Skin epidermis (tissue), 12 donors: ENCODE measurements around the gene MGRN1.

ENCODE experiments used
- H3K27ac ChIP-seq, 21 experiments: fragments of 200-600 bp; sonication (generic) in 11 of 21; one replicate each; pipeline ENCODE4 v1.5.0; 2020; ENCODE audit warnings: mild to moderate bottlenecking in 3 of 21, inconsistent platforms in 2 of 21, moderate library complexity in 2 of 21
- H3K4me3 ChIP-seq, 7 experiments: fragments of 200-600 bp; sonication (generic) in 2 of 7; one replicate each; pipeline ENCODE4 v1.5.0; 2020; ENCODE audit warnings: inconsistent platforms in 2 of 7, mild to moderate bottlenecking in 2 of 7, moderate library complexity in 1 of 7

The MGRN1 gene

DNA sequence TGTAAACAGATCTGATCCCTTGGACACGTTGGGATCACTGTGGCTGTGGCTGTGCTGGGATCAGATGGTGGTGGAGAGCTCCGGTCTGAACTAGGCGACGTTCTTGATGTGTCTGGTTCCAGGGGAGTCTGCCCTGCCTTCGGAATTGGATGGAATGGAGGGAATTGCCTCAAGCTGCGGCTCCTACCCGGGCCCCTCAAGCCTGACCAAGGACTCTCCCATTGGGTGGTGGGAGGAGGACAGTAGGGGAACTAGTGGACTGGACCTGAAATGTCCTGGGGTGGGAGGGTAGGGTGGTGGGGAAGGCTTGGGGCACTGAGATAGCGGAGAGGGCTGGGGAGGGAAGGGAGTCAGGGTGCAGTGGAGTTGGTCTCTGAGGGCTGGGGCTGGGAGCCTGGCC, 6.7 kb upstream of the MGRN1 start:
- no peak overlapping the region for H3K4me3 ChIP-seq
- H3K27ac ChIP-seq: peak overlapping the region in 3 of 21 experiments; percentile 1 to 97 (median 5)

DNA sequence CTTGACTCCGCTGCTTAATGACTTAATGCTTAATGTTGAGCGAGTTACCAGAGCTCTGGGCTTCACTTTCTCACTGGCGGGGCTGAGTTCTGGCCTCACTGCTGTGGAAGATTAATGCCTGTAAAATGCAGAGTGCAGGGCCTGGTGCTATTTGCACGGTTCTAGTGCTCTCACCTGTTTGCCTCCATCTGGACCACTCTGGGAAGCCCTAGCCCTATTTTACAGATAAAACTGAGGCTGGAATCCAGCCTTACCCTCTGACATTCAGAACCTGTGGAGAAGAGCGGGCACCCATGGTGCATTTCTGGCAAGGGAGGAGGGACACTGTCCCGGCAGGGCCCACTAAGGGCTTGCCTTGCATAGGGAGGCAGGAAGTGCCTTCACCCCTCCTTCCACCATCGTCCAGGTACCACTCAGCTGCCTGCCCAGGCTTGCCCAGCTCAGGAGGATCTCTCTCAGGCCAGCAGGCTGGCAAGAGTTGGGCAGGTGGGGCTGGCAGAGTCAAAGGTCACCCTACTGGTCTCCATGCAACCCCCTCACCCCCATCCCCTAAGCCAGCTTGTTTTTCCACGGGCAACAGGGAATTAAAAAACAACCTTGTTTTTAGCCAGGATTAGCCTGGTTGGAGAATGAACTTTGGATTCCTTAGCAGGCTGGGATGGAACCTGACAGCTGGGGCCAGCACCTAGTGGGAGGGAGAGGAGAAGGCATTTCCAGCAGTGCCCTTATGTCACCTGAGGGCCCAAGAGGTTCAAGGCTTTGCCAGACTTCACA, 5.8 kb upstream of the MGRN1 start:
- no peak overlapping the region for H3K4me3 ChIP-seq
- peak overlapping the region in 2 of 21 experiments; percentile 1 to 8 for H3K27ac ChIP-seq

DNA sequence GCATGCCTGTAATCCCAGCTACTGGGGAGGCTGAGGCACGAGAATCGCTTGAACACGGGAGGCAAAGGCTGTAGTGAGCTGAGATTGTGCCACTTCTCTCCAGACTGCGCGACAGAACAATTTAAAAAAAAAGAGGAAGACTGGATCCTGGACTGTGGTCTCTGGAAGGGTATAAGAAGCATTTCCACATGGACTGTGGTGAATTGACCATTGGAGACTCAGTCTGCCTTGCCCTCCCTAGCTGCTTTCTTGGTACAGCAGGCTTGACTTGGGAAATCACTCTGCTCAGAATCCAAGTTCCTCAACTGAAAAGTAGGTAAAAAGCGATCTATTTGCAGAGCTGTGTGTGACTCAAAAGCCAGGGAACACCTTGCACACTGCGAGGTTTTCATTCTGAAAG, 1.0 kb upstream of the MGRN1 start:
- peak overlapping the region in 1 of 7 experiments; percentile 96 for H3K4me3 ChIP-seq
- H3K27ac ChIP-seq: peak overlapping the region in 4 of 21 experiments; percentile 91 to 98 (median 96)

- H3K27ac ChIP-seq: peak overlapping the region; percentile 77 to 100 (median 96)
- peak overlapping the region; percentile 89 to 100 (median 96) for H3K4me3 ChIP-seq
These were observed 367 bp downstream of the MGRN1 start for GRCh38 chr16:4624827-4625559.

GRCh38 chr16:4625560-4626159, 1.0 kb downstream of the MGRN1 start:
- peak overlapping the region in 20 of 21 experiments; percentile 81 to 100 (median 96) for H3K27ac ChIP-seq
- peak overlapping the region; percentile 89 to 100 (median 96) for H3K4me3 ChIP-seq

GRCh38 chr16:4626396-4626795, 1.8 kb downstream of the MGRN1 start:
- peak overlapping the region in 3 of 7 experiments; percentile 93 to 96 (median 96) for H3K4me3 ChIP-seq
- peak overlapping the region in 14 of 21 experiments; percentile 91 to 100 (median 96) for H3K27ac ChIP-seq

DNA sequence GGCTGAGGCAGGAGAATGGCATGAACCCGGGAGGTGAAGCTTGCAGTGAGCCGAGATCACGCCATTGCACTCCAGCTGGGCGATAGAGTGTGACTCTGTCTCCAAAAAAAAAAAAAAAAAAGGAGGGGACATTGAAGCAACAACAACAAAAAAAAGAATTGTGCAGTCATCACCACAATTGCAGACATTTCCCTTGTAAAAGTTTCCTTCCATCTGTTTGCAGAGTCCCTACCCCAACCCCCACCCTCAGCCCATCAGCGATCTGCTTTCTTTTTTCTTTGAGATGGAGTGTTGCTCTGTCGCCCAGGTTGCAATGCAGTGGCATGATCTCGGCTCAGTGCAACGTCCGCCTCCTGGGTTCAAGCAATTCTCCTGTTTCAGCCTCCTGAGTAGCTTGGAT, 3.7 kb downstream of the MGRN1 start:
- Histone ChIP-seq H3K4me3 (no peak overlapping the region), H3K27ac (no peak overlapping the region)

DNA sequence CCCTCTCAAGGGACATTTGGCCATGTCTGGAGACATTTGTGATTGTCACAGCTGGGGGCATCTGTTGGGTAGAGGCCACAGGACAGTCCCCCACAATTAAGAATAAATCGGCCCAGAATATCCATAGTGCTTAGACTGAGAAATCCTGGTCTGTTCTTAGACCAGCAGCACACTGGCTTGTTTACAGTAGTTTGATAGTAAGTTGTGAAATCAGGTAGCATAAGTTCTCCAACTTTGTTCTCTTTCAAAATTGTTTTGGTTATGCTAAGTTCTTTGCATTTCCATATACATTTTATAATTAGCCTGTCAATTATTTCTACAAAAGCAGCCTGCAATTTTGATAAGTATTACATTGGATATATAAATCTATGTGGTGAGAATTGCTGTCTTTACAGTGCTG, 6.8 kb downstream of the MGRN1 start:
- H3K4me3 ChIP-seq: no peak overlapping the region
- no peak overlapping the region for H3K27ac ChIP-seq

DNA sequence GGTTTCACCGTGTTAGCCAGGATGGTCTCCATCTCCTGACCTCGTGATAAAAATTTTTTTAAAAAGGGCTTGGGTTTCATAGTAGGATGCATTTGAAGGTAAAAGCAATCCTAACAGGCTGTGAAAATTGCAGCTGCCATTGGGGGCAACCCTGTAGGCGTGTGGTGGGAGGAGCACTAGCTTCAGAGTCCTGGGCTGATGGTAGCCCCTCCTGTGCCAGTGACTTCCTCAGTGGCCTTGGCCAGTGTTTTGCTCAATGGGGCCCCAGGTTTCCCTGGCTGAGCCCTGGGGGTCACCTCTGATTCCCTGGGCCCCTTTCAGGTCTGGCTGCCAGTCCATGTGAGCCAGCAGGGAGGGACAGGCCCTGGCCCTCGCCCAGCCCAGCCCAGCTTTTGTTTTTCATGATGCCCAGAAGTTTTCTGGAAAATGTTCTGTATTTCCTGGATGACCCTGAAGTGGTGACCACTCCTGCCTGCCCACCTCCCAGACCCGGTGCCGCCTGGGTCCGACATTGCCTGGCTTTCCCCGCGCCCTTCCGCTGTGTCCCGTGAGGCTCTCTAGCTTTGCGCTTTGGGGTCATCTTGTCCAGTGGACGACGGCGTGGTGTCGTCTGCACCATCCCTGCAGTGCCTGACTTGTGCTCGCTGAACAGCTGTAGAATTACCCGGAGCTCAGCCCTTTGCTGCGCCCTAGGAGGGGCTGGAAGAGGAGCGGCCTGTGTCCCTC, 9.4 kb downstream of the MGRN1 start:
- Histone ChIP-seq H3K4me3 (no peak overlapping the region), H3K27ac (no peak overlapping the region)

- H3K4me3 ChIP-seq: no peak overlapping the region
- no peak overlapping the region for H3K27ac ChIP-seq
These were observed 10.1 kb downstream of the MGRN1 start for GRCh38 chr16:4634768-4635167.

GRCh38 chr16:4636196-4636595, 11.6 kb downstream of the MGRN1 start:
- Histone ChIP-seq H3K4me3 (no peak overlapping the region), H3K27ac (no peak overlapping the region)

- Histone ChIP-seq H3K27ac (no peak overlapping the region), H3K4me3 (no peak overlapping the region)
These were observed 13.0 kb downstream of the MGRN1 start for GRCh38 chr16:4637501-4638166.

GRCh38 chr16:4639899-4640509, 15.4 kb downstream of the MGRN1 start:
- H3K27ac ChIP-seq: peak overlapping the region in 3 of 21 experiments; percentile 11 to 60 (median 31)
- no peak overlapping the region for H3K4me3 ChIP-seq

DNA sequence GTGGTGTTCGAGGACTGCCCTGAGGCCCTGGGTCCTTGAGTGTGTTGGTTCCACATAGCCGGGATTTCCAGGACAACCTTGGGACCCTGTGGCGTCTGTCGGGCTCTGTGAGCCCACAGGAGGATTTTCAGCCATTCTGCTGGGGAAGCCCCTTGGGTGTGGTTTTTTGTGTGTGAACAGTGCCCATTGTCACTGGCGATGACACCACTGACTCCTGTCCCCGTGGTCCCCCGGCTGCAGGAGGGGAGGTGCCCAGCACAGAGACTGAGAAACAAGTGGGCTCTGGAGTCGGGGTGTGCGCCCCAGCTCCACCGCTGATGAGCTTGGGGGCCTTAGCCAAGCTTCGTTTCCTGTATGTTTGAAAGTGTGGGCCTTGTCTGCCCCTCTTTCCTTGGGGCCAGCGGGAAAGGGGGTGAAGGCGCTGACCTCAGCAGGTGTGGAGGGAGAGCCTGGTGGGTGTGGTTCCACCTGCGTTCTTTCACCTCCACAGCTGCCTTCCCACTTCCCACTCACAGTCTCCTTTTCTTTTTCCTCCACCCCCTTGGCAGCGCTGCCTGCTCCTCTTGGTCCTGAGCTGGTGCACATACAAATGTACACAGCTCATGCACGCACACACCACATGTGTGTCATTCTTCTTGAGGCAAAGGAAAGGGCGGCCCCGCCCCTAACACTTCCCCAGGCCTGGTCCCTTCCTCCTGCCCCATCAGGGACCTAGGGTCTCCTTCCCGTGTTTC, 16.1 kb downstream of the MGRN1 start:
- peak overlapping the region in 3 of 21 experiments; percentile 11 to 60 (median 31) for H3K27ac ChIP-seq

GRCh38 chr16:4641306-4641687, 16.7 kb downstream of the MGRN1 start:
- H3K4me3 ChIP-seq: no peak overlapping the region
- H3K27ac ChIP-seq: no peak overlapping the region

More for the DNA sequence above, 16.1 kb downstream of the MGRN1 start:
- H3K4me3 ChIP-seq: no peak overlapping the region

- Histone ChIP-seq H3K27ac (no peak overlapping the region), H3K4me3 (no peak overlapping the region)
These were observed 17.3 kb downstream of the MGRN1 start for GRCh38 chr16:4641895-4642294.

GRCh38 chr16:4646773-4647643, 22.4 kb downstream of the MGRN1 start:
- Histone ChIP-seq H3K27ac (no peak overlapping the region), H3K4me3 (no peak overlapping the region)
